Measurements from ENCODE around the gene ABHD3.

- TF ChIP-seq, protein P1, sequence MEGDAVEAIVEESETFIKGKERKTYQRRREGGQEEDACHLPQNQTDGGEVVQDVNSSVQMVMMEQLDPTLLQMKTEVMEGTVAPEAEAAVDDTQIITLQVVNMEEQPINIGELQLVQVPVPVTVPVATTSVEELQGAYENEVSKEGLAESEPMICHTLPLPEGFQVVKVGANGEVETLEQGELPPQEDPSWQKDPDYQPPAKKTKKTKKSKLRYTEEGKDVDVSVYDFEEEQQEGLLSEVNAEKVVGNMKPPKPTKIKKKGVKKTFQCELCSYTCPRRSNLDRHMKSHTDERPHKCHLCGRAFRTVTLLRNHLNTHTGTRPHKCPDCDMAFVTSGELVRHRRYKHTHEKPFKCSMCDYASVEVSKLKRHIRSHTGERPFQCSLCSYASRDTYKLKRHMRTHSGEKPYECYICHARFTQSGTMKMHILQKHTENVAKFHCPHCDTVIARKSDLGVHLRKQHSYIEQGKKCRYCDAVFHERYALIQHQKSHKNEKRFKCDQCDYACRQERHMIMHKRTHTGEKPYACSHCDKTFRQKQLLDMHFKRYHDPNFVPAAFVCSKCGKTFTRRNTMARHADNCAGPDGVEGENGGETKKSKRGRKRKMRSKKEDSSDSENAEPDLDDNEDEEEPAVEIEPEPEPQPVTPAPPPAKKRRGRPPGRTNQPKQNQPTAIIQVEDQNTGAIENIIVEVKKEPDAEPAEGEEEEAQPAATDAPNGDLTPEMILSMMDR (conservative IDR thresholded peaks at IDR 0.05; ENCODE audit: low read length) = no peak
- no peak for TF ChIP-seq EZH2phosphoT487 (IDR thresholded peaks at IDR 0.05; ENCODE audit: borderline replicate concordance)
Measured at GRCh38 chr18:21741312-21741561, 36.7 kb upstream of the ABHD3 start.
